Mammary microvascular endothelial cell (primary cell): ENCODE measurements around the gene OSMR. TPM values are rescaled to one million over a fixed set of nuclear protein-coding genes. Genes with fewer than 3 reads are reported as not detected.

Source experiments
- total RNA-seq: library from RNA; depleted of rRNA; stranded (reverse); fragments of >200 nt; gene quantifications from 2 replicates; pipeline ENCODE4 v1.2.3, GENCODE V29; 2015

Gene OSMR
- total RNA-seq, result 7.3 and 8.2 TPM in 2 replicates

GRCh38 chr5:38845526-38846378 is at the start of gene OSMR:
OSMR (plus strand) TSS chr5:38846012; CDS start chr5:38869045, 23,033 bp downstream.

Other genes starting within 250 kb of the OSMR start
- gene RICTOR, start 228.4 kb downstream of the OSMR start, total RNA-seq, result 11.2 and 12.5 TPM in 2 replicates